Hepatocyte (in vitro differentiated cells): Measurements from ENCODE around the gene CD3G.

Experiments
- CTCF ChIP-seq: fragments of 200-600 bp; sonication (generic); IDR thresholded peaks from 2 replicates; pipeline ENCODE4 v1.5.1; 2016; ENCODE audit warnings: antibody characterized with exemption, mild to moderate bottlenecking; ENCODE audit not compliant: poor library complexity
- EZH2phosphoT487 ChIP-seq: fragments of 200-600 bp; sonication (generic); IDR thresholded peaks from one replicate; pipeline ENCODE4 v1.6.1; 2018; ENCODE audit warnings: antibody characterized with exemption, mild to moderate bottlenecking, low read depth, moderate library complexity; ENCODE audit not compliant: unreplicated experiment, severe bottlenecking

- no peak for TF ChIP-seq CTCF
- no peak for TF ChIP-seq EZH2phosphoT487
Measured at GRCh38 chr11:118397448-118397847, 53.3 kb downstream of the CD3G start.
